ENCODE results near the gene CCDC71. TPM values are rescaled to one million over a fixed set of nuclear protein-coding genes. Genes with fewer than 3 reads are reported as not detected.

CCDC71 gene
- total and polyA plus RNA-seq, 3 donors from 2014 or later, result 27.6 to 55.0 (median 34.3) TPM

DNA sequence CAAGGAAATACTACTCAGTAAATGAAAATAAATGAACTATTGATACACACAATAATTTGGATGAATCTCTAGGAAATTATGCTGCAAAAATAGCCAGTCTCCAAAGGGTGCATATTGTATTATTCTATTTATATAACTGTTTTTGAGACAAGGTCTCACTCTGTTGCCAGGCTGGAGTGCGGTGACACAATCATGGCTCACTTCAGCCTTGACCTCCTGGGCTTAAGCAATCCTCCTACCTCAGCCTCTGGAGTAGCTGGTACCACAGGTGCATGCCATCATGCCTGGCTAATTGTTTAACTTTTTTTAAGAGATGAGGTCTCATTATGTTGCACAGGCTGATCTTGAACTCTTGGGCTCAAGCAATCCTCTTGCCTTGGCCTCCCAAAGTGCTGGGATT, 17.7 kb upstream of the CCDC71 start:
- intact Hi-C loops (cut with DNase I; ENCODE audit: low total_unique reads), result no loop called here
- H3K27me3 ChIP-seq, result no peaks in the 10 kb centered on the region
- WGBS, 2 donors, result 46% methylated on average over 1 of the region's 1 CpG
- H3K4me1 ChIP-seq, result no peaks in the 10 kb centered on the region
- no peak overlapping the region for H3K27ac ChIP-seq
- no peak for DNase-seq
- H3K4me3 ChIP-seq, result no peak overlapping the region
- no peak for TF ChIP-seq POLR2A (IDR thresholded peaks at IDR 0.05)
- TF ChIP-seq, protein P1, sequence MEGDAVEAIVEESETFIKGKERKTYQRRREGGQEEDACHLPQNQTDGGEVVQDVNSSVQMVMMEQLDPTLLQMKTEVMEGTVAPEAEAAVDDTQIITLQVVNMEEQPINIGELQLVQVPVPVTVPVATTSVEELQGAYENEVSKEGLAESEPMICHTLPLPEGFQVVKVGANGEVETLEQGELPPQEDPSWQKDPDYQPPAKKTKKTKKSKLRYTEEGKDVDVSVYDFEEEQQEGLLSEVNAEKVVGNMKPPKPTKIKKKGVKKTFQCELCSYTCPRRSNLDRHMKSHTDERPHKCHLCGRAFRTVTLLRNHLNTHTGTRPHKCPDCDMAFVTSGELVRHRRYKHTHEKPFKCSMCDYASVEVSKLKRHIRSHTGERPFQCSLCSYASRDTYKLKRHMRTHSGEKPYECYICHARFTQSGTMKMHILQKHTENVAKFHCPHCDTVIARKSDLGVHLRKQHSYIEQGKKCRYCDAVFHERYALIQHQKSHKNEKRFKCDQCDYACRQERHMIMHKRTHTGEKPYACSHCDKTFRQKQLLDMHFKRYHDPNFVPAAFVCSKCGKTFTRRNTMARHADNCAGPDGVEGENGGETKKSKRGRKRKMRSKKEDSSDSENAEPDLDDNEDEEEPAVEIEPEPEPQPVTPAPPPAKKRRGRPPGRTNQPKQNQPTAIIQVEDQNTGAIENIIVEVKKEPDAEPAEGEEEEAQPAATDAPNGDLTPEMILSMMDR (IDR thresholded peaks at IDR 0.05), result no peak
- H3K36me3 ChIP-seq (ENCODE audit: low read depth, missing control alignments), result no peaks in the 10 kb centered on the region
- H3K9me3 ChIP-seq, result no peaks in the 10 kb centered on the region

DNA sequence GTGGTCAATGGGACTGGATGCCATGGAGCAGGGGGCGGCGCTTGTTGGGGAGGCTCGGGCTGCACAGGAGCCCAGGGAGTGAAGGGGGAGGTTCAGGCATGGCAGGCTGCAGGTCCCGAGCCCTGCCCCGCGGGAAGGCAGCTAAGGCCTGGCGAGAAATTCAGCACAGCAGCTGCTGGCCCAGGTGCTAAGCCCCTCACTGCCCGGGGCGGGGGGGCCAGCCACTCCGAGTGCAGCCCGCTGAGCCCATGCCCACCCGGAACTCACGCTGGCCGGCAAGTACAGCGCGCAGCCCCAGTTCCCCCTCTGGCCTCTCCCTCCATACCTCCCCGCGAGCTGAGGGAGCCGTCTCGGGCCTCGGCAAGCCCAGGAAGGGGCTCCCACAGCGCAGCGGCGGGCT, 16.6 kb upstream of the CCDC71 start:
- Histone ChIP-seq H3K9me3 (no peaks in the 10 kb centered on the region), H3K27ac (no peak overlapping the region), H3K4me3 (peak overlapping the region; percentile 29 to 38), H3K36me3 (ENCODE audit: low read depth, missing control alignments) (no peaks in the 10 kb centered on the region), H3K27me3 (no peaks in the 10 kb centered on the region), H3K4me1 (no peaks in the 10 kb centered on the region)
- intact Hi-C loops (cut with DNase I; ENCODE audit: low total_unique reads), result no loop called here
- no peak for TF ChIP-seq POLR2A (IDR thresholded peaks at IDR 0.05)
- TF ChIP-seq, protein P1 (IDR thresholded peaks at IDR 0.05), result no peak
- 61 to 92% methylated on average over 10 to 24 of the region's 24 CpGs for WGBS, 2 donors
- no peak for DNase-seq

DNA sequence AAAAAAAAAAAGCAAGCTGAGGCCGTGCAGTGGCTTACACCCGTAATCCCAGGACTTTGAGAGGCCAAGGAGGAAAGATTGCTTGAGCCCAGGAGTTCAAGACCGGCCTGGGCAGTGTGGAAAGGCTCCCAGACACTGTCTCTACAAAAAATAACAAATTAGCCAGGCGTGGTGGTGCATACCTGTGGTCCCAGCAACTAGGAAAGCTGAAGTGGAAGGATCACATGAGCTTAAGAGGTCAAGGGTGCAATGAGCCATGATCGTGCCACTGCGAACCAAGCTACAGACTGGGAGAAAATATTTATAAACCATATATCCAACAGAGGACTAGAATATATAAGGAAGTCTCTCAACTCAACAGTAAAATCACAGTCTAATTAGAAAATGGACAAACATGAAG, 15.2 kb upstream of the CCDC71 start:
- H3K9me3 ChIP-seq, result no peaks in the 10 kb centered on the region
- H3K4me3 ChIP-seq, result no peak overlapping the region
- WGBS, 2 donors, result 61 to 77% methylated on average over 6 of the region's 6 CpGs
- no peaks in the 10 kb centered on the region for H3K36me3 ChIP-seq (ENCODE audit: low read depth, missing control alignments)
- no peak for DNase-seq
- TF ChIP-seq, protein P1 (IDR thresholded peaks at IDR 0.05), result no peak
- TF ChIP-seq POLR2A (IDR thresholded peaks at IDR 0.05), result no peak
- intact Hi-C loops (cut with DNase I; ENCODE audit: low total_unique reads), result no loop called here
- no peaks in the 10 kb centered on the region for H3K27me3 ChIP-seq
- H3K4me1 ChIP-seq, result no peaks in the 10 kb centered on the region
- H3K27ac ChIP-seq, result no peak overlapping the region

DNA sequence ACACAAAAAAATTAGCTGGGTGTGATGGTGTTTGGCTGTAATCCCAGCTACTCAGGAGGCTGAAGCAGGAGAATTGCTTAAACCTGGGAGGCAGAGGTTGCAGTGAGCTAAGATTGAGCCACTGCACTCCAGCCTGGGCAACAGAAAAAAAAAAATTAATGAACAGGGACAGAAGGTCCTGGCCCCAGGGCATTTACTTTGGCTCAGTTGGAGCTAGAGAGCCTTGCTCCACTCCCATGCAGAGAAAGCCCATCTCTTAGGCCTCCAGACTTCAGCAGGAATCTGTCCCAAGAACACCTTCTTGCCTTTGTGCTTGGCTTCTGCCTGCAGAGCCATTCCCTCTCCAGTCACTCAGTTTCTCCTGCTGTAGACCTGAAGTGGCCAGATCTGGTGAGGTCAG, 14.0 kb upstream of the CCDC71 start:
- no peaks in the 10 kb centered on the region for H3K36me3 ChIP-seq (ENCODE audit: low read depth, missing control alignments)
- no peak overlapping the region for H3K27ac ChIP-seq
- no peak for DNase-seq
- TF ChIP-seq, protein P1 (IDR thresholded peaks at IDR 0.05), result no peak
- no peak for TF ChIP-seq POLR2A (IDR thresholded peaks at IDR 0.05)
- no peaks in the 10 kb centered on the region for H3K27me3 ChIP-seq
- intact Hi-C loops (cut with DNase I; ENCODE audit: low total_unique reads), result no loop called here
- no peak overlapping the region for H3K4me3 ChIP-seq
- H3K4me1 ChIP-seq, result no peaks in the 10 kb centered on the region
- no peaks in the 10 kb centered on the region for H3K9me3 ChIP-seq

DNA sequence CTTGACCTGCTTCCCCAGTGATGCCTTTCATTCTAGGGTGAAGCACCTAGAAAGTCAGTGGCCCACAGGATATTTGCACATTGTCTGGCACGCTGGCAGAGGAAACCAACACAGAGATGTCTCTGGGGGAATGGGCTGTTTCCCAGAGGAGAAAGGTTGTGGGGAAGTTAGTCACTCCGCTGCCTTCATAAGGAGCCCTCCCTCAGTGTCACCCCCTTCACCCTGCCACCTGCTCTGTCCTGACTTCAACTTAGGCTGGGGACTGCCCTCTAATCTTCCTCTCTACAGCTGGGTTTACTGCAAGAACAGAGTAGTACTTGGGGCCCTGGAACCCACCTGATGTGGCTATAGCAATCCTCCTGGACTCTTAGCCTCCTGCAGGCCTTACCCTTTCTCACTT, 10.9 kb upstream of the CCDC71 start:
- Histone ChIP-seq H3K36me3 (ENCODE audit: low read depth, missing control alignments) (no peaks in the 10 kb centered on the region), H3K27ac (no peak overlapping the region), H3K27me3 (no peaks in the 10 kb centered on the region), H3K4me3 (no peak overlapping the region), H3K9me3 (no peaks in the 10 kb centered on the region), H3K4me1 (peaks cover 26% of the 10 kb centered on the region)
- no peak for TF ChIP-seq POLR2A (IDR thresholded peaks at IDR 0.05)
- TF ChIP-seq, protein P1 (IDR thresholded peaks at IDR 0.05), result no peak
- DNase-seq, result no peak
- 81 to 94% methylated on average over 2 of the region's 2 CpGs for WGBS, 2 donors
- intact Hi-C loops (cut with DNase I; ENCODE audit: low total_unique reads), result loop anchor here (10.0 kb wide), 1 partner anchor 278 kb away; no protein-coding TSS in a partner anchor
